Adrenal gland (tissue), 5 donors: ENCODE data around the gene GRIA1.

ENCODE experiments used
- CTCF ChIP-seq, 6 experiments: fragments of 450-650 bp in 4 of 6; fragments of 200-600 bp in 2 of 6; sonication (generic) in 1 of 6; IDR thresholded peaks; 1 replicate in 5 of 6; 2 replicates in 1 of 6; pipeline versions ENCODE4 v1.5.1 to v1.8.0; 2016 to 2021; ENCODE audit warnings: antibody characterized with exemption in 6 of 6, mild to moderate bottlenecking in 2 of 6, moderate library complexity in 1 of 6
- POLR2A ChIP-seq, 2 donors: fragments of 450-650 bp; IDR thresholded peaks; one replicate each; pipeline ENCODE4 v1.6.1; 2017; ENCODE audit warnings: antibody characterized with exemption in 2 of 2, mild to moderate bottlenecking in 2 of 2, moderate library complexity in 1 of 2
- donor health status: DM: no; HTN: no; CAD: no.

DNA sequence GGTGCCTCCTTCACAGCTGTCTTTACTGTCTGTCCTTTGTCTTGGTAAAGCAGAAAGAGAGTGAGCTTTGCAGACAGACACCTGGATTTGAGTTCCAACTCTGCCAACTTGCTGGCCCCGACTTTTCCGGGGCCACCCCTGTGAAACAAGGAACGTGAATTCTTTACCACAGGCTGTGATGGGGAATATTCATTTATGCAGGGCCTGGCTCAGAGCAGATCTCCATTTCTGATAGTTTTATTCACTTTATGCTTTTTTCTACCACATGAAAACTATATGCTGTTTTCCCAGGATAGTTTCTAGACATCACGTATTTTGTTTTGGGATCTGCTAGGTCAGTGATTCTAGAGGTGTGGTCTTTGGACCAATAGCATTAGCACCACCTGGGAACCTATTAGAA is 211.8 kb downstream of the GRIA1 start:
- no peak for TF ChIP-seq CTCF (IDR thresholded peaks at IDR 0.05)
- TF ChIP-seq POLR2A (IDR thresholded peaks at IDR 0.05), result no peak
